Measurements from ENCODE around the gene TTC34.

The TTC34 gene

DNA sequence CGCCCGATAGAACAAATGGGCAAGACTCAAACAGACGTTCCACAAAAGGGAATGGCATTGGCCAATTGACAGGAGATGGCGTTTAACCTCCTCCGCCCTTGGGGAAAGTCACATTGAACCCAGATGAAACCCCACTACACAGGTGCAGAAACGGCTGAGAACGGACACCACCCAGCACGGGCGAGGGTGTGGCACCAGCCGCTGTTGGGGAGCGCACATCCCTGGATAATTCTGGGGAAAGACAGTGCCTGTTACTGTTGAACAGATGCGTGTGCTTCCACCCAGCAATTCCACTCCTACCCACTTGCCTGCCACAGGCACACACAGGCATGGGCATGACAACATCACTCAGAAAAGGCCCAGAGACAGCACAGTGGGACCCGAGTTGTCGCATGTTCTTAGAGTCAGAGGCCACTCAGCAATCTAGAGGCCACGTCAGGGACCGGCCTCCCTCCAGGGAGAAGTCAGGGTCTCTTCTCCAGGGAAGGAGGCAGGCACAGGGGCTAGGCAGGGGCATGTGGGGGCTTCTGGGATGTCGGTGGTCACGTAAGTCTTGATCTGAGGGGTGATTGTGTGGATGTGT lies 199.7 kb downstream of the TTC34 start:
- DNase-seq: no peak

DNA sequence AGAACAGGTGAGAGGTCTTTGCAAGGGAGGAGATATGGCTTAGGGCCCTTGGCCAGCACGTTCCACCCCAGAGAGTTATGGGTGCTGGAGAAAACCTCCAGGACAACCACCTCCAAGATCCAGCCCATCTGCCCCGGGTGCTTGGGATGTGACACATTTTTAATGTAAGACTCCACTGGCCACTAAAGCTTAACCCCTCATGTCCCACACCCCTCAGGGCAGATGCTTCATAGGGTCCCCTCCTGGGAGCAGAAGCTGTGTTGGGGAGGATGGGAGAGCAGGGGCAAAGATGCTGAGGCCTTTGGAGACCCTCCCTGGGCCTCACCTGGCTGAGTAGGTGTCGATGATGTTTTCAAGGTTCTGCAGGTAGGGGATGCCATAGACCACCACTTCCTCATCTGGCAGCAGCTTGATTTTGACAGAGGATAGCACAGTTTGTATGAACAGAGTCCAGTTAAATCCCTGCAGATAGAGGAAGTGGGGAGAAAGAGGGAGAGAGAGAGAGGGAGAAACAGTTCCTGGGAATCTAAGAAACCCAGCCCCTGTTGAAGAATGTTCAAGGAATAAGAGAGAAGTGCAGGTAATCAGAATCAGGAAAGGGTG lies 203.1 kb downstream of the TTC34 start:
- no peak for DNase-seq

DNA sequence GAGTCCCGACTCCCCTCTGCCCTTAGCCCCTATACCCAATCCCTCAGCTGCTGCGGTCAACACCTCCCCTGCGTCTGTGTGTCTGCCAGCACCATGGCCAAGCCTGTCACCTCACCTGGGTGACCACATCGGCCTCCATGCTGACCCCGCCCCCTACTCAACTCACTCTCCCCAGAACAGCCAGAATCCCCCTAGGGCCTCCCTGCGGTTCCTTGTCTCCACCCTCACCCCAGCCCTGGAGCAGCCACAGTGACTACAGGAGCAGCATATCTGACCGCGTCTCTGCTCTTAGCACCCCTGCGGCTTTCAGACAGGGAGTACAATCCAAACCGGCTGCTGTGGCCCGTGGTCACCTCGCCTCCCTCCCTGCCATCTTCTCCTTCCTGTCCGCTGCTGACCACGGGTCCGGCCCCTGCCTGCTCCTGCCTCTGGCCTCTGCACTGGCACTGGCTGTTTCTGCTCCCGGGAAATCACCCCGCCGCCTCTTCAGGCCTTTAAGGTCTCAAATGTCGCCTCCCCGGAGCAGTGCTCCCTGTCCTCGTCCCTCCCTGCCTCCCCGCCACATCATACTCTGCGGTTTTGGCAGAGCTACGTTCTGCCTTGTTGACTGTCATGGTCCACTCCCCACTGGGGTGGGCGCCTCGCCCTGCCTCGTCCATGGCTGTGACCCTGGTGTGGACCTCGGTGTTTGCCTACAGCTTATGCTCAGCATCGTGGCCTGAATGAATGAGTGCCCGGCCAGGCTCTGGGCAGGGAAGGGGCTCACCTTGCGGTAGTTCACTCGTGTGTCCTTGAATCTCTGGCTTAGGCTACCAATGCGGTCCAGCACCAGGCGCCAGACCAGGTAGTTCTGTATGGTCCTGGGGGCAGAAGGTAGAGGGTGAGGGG lies 203.8 kb downstream of the TTC34 start:
- DNase-seq: no peak

DNA sequence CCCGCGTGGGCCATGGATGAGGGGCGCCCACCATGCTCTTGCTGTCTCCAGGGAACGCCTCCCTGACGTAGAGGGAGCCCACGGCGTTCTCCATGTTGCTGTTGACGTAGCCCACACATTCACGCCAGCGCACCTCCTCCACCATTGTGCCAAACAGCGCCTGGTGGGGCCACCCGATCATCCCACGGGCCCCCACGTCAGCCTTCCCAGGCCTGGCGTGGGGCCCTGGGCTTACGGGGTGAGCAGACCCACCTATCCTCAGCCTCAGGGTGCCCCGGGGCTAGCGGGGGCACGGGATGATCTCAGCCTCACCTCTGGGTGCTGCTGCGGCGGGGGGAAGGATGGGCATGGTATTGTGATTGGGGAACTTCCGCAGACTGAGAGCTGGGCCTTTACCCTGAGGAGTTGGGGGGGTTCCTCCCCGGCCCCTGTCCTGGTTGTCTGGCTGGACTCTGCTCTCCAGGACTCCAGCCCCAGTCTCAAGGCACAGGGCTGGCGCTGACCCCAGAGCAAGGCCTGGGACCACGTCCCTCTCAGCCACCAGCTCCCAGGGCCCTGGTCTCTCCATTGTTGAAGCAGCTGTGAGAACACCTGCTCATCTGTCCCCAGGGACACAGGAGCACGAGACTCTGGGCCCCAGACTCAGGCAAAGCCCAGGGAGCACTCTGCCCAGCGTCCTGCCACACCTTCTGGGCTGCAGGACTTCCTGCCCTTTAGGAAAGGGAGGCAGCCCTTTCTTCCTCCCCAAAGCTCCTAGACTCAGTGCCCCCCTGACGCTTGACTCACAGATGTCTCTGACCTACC lies 204.8 kb downstream of the TTC34 start:
- no peak for DNase-seq

DNA sequence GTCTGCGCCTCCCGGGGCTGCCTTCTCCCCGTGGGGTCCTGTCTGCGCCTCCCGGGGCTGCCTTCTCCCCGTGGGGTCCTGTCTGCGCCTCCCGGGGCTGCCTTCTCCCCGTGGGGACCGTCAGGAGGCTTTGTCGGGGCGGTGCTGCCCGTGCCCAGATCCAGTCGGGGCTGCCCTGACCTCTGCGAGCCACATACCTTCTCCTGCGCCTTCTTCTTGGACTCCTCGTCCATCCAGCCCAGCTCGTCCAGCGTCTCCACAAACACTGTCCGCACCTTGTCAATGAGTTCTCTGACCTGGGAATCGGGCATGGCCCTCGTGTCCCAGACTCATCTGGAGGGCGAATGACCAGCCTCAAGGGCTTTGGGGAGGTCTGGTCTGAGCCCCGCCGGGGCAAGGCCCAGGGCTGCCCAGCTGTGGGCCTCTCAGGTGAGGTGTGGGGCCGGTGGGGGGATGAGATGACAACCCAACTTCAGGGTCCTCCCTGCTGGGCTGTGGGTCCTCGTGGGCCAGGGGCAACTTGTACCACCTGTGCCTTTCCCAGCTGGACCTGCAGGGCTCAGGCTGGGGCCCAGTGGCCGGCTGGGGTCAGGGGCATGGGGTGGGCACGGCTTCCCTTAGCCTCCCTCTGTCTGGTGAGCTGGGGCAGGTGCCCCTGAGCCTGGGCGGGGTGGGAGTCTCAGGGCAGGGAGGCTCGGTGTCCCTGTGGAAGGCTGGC lies 205.5 kb downstream of the TTC34 start:
- no peak for DNase-seq

DNA sequence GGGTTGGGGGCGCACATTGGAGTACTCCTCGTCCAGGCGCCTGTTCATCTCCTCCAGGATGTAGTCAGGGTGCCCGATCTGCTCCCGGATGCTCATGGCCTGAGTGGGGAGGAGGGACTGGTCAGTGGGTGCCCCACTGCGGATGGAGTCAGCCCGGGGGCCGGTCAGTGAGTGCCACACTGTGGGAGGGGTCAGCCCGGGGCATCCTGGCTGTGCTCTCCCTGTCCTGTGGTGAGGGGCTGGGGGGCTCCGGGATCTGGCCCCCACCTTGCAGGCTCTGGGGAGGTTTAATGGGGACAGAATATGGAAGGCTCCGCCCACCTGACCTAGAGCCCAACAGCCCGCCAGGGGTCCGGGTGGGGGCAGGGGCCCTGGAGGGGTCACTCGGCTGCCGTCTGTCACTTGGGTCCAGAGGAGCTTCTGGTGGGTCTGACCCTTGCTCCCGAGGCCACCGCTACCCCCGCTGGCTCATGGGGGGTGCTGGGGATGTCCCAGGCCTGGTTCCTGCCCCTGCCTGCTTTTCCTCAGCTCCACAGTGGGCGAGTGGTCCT lies 206.2 kb downstream of the TTC34 start:
- no peak for DNase-seq

DNA sequence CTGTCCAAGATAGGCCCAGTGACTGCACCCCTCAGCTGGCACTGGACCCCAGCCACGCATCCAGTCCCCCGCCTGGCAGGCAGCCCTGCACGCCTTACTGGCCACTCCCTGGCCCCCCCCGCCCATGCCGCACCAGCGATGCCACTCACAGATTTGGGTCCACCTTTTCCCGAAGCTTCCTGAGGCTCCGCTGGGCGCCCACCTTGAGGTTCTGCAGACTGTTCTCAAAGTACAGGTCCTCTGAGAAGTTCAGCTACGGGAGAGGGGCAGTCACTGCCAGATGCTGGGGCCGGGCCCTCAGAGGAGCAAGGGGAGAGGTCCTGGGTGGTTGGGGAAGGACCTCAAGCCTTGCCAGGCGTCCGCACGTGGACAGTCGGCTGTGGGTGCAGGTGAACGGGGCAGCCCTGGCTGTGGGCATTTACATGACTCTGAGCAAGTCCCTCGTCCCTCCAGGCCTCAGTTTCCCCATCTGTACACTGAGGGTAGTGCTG lies 206.8 kb downstream of the TTC34 start:
- DNase-seq: no peak

DNA sequence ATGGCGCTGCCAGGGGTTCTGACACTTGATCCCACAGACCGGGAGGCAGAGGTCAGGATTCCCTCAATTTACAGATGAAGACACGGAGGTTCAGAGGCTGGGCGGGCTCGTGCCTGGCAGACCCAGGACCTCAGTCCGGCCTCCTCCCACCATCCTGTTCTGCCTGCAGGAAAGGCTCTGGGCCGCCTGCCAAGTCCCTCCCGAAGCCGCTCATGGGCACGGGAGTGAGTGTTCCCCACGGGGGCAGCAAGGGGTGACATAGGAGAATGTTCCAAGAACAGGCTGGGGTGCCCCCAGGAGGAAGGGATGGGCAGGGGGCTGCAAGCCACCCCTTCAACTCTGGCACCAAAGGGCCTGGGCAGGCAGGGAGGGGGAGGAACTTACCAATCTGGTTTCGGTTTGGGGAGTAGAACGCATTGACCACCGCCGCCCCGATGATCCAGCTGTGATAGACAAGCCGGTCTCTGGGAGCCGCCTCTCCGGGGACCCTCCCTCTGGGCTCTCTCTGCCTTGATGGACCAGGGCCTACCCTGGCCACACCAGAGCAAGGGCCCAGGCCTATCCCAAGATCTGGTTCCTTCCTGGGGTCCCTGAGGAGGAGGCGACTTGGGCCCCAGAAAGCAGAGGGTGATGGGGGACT lies 207.4 kb downstream of the TTC34 start:
- DNase-seq: no peak

DNA sequence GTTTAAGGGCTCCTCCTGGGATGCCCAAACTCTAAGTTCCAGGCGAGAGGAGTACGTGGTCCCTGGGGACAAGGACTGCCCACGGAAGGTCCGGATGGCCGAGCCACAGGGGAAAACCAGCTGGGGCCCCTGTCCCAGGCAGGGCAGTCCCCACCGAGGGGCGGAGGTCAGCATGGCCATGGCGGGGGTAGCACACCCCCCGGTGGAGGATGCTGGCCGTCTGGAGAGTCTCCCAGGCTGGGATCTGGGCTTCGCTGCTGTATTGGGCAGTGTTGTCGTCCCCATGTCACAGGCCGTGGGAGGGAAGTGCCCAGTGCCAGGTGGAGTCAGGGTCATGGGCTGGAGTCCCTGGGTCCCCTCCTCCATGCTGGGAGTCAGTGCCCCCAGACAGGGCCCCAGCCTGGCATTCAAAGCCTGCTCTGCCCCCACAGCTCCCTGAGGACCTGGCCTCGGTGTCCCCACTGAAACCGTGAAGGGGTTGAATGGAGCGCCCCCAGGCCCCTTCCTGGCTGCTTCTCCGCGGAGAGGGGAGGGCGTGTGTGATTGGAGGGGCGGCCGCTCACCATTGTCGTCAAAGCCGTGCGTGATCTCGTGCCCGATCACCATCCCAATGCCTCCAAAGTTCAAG lies 208.1 kb downstream of the TTC34 start:
- DNase-seq: no peak

DNA sequence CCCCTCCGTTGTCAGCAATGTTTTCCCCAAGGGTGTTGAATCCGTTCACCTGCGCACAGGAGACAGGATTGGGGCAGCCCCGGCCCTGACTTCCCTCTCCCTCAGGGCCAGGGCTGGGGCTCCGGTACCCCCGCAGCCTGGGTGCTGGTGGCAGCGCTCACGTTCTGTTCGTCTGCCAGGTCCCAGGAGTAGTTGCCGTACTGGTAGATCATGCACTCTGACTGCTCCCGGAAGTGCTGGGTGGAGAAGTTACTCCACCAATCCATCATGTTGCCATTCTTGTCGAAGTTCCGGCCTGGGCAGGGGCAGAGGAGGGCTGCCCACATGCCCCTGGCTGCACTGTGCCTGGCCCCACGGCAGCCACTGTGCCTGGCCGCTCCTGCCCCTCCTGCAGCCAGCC lies 208.8 kb downstream of the TTC34 start:
- DNase-seq: no peak

DNA sequence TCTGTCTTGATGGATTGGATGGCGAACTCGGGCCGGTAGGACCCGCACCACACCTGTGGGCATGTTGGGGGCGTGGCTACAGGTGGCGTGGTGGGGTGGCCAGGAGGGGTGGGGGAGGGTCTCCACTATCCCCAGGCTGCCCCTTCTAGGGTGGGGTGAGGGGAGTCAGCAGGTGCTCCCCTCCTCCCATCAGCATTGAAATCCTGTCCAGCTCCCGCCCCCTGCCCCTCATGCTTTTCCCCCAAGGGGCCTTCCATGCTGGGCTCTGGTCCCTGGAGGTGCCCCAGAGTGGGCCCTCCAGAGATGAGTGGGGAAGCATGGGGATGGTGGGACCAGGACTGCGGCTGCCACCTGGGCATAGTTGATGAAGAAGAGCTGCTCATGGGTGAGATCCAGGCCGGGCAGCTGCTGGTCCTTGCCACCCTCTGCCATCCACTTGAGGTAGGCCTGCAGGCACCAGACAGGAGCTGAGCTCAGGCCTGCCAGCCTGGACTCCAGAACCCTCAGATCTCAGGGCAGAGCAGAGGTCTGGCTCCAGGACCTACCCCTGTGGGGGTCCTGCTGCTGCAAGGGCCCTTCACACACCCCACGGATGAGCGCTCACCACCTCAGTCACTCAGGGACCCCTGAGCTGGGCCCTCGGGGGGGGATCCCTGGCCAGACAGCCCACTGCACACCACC lies 209.8 kb downstream of the TTC34 start:
- DNase-seq: no peak

DNA sequence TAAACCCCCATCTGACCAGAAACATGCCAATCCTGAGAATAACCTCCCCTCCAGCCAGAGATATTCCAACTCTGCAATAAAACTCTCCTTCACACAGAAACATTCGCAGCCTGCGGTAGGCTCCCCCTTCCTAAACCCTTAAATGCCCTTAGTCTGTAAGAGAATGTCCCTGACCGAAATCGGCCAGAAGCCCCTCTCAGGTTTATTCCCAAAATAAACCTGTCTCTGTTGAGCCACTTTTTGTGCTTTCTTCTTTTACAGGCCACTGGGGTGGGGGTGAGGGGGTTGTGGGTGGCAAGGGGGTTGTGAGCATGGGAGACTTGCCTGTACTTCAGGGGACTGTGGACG lies 210.3 kb downstream of the TTC34 start:
- DNase-seq: no peak

DNA sequence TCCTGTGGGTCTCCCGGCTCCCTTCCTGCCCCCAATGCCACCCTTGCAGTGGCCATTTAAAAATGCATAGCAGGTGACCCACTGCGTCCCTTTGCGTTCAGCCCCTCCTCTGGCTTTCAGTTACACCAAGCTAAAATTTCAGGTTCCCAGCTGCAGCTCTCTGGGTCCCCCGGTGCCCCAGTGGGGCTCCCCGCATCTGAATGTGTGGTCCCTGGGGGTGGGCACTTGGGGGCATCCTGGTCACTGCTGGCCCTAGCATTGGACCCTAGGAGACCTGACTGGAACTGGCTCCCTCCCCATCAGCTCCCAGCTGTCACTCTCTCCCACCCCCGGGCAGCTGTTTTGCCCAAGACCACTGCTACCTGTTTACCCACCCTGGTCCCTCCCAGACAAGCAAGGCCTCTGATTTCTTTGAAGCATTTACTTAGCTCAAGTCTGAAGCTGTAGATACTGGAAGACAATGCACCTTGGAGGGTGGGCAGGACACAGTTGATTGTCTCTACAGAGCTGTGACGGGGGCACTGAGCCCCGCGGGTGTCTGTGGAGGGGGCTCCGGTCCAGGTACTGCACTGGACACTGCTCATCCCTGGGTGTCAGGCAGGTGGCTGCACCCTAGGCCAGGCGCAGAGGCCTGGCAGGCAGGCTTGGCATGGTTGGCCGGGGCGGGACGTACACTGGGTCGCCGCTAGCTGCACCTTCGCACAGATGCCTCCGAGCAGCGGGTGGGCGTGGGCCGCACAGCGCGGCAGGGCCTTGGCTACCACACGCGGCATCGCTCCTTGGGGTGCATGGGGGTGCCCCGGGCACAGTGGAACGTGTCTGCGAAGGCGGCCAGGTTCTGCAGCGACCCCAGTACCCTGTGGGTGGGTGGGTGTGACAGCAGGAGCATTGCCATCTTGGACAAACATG lies 211.0 kb downstream of the TTC34 start:
- DNase-seq: no peak

DNA sequence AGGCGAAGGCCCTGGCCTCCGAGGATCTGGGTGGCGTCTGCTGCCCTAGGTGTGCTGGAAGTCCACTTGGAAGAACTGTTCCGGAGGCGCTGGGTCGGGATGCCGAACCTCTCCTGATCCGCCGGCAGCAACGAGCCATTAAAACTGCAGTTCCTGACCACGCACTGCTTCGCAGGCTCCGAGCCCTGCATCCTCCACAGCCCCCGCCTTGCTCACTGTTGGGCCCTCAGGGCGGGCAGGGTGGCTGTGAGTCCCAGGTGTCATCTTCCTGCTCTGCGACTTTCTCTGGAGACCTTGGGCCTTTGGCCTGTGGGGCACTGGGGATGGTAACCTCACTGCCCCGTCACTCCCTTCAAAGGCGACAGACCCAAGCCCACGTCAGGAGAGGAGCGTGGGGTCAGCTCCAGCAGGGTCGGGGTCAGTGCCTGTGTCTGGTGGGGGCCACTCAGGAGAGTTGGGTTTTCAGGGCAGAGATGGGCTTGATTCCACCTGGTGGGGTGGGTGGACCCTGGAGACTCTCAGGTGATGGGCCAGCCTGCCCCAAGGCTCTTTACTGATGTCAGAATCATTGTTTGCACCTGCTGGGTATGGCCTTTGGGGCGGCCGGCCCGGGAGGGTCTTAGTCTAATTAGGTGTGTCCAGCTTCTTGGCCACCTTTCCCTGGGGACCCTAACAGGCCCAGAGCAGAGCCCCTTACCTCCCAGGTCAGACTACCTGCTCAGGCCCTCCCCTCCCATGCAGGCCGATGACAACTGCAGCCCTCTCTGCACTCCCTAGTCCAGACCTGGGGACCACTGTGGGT lies 211.9 kb downstream of the TTC34 start:
- no peak for DNase-seq

DNA sequence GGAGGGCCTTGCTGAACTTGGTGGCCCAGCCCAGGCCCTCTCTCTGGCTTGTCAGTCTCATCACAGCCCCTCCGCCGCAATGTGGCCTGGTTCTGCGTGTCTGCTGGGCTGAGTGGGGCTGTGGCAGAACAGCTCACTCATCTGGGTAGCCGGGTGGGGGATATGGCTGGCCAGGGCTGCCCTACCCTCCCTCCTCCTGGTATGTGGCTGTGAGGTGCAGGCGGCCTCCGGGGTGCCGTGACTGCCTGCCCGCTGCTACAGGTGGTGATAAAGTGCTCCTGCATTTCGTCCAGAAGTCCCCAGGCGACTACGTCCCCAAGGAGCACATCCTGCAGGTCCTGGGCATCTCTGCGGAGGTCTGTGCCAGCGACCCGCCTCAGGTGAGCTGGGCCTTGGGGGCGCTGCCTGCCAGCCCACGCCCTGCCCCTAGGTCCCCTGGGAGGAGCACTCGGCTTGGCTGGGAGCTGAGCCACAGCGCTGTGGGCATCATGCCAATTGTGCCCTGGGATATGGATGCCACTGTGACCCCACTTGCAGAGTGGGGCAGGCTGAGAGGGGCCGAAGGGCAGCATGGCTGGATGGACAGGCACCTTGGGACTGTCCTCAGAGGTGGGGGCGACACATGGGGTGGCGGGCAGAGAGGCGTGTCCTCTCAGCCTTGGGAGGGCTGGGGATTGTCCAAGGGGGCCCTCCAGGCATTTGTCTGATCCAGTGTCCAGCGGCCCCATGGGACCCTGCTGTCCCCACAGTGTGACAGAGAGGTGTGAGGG lies 212.6 kb downstream of the TTC34 start:
- no peak for DNase-seq

DNA sequence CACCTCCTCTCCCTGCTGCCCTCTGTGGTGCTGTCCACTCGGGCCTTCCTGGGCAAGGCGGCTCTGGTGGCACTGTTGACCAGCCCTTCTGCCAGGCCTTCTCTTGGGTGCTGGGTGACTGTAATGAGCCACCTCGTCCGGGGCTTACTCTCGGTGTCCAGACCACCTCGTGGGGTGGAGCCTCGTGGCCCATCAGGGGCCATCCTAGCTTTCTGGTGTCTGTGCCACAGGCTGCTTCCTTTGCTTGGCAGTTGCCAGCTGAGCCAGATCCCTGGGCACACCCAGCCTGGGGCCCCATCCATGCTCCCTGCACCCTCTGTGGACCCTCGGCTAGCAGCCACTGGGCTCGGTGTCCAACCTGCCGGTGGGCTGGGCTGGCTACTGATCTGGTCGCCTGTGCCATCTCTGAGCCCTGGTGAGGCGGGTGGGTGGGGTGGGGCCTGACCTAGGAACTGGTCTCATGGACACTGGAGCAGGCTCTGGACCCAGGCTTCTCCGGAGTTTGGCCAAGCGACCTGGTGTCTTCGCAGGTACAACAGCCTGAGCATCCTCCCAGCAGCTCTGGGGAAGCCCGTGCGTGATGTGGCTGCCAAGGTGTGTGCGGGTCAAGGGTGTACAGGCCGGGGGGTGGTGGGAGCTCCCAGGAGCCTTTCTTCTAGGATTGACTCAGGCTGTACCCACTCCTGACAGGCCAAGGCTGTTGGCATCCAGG lies 213.5 kb downstream of the TTC34 start:
- no peak for DNase-seq

All from NCI-H1048 (cell line).